K562 (cell line): Measurements from ENCODE around the gene C1orf56. TPM values are rescaled to one million over a fixed set of nuclear protein-coding genes. Genes with fewer than 3 reads are reported as not detected.

Experiments
- CC2D1A ChIP-seq: fragments of 450-650 bp; IDR thresholded peaks from 2 replicates; pipeline ENCODE4 v1.6.1; 2017; ENCODE audit warnings: mild to moderate bottlenecking
- HDAC6 ChIP-seq: IDR thresholded peaks from 2 replicates; pipeline ENCODE4 v1.6.1; 2012; ENCODE audit warnings: low read depth, mild to moderate bottlenecking, control low read depth, inconsistent platforms, low read length, moderate library complexity
- HES1 ChIP-seq: fragments of 450-650 bp; IDR thresholded peaks from 2 replicates; pipeline ENCODE4 v1.6.1; 2016; ENCODE audit warnings: low read depth, mild to moderate bottlenecking, moderate library complexity
- HNRNPH1 ChIP-seq: fragments of 200-400 bp; formaldehyde crosslinking; optimal IDR thresholded peaks from 2 replicates; pipeline ENCODE3; 2017; ENCODE audit warnings: low read depth, mild to moderate bottlenecking, low read length, moderate library complexity
- HNRNPUL1 ChIP-seq: fragments of 200-400 bp; formaldehyde crosslinking; IDR thresholded peaks from 2 replicates; pipeline ENCODE4 v1.6.1; 2017; ENCODE audit warnings: low read length
- KDM1A ChIP-seq, 2 experiments: fragments of 450-650 bp; IDR thresholded peaks; 2 replicates each; pipeline ENCODE4 v1.6.1; 2016; ENCODE audit warnings: mild to moderate bottlenecking in 2 of 2
- LEF1 ChIP-seq: fragments of 450-650 bp; IDR thresholded peaks from 2 replicates; pipeline ENCODE4 v1.6.1; 2016; ENCODE audit warnings: mild to moderate bottlenecking
- MAFG ChIP-seq: fragments of 450-650 bp; conservative IDR thresholded peaks from 2 replicates; pipeline ENCODE4 v1.6.1; 2016; ENCODE audit warnings: missing genetic modification characterization, missing compliant biosample characterization
- NCOA4 ChIP-seq: fragments of 450-650 bp; IDR thresholded peaks from 2 replicates; pipeline ENCODE4 v1.6.1; 2018; ENCODE audit warnings: mild to moderate bottlenecking; ENCODE audit not compliant: partially characterized antibody
- RBFOX2 ChIP-seq: fragments of 200-400 bp; formaldehyde crosslinking; IDR thresholded peaks from 2 replicates; pipeline ENCODE4 v1.6.1; 2017; ENCODE audit warnings: low read depth, mild to moderate bottlenecking, low read length, moderate library complexity
- SAP30 ChIP-seq: fragments of 200-600 bp; sonication (generic); IDR thresholded peaks from 2 replicates; pipeline ENCODE4 v1.6.1; 2012; ENCODE audit warnings: borderline replicate concordance, low read depth, mild to moderate bottlenecking, moderate library complexity, low read length, control low read depth, inconsistent platforms; ENCODE audit not compliant: insufficient read depth, poor library complexity, severe bottlenecking
- ZBED1 ChIP-seq: IDR thresholded peaks from 2 replicates; pipeline ENCODE4 v1.6.1; 2014
- ZC3H8 ChIP-seq: fragments of 450-650 bp; IDR thresholded peaks from 2 replicates; pipeline ENCODE4 v1.6.1; 2017
- ZNF121 ChIP-seq: sonication (generic); formaldehyde crosslinking; conservative IDR thresholded peaks from 2 replicates; pipeline ENCODE4 v1.8.0; 2022; ENCODE audit warnings: missing genetic modification reagents
- ZNF699 ChIP-seq: fragments of 250-450 bp; sonication (Bioruptor Pico); IDR thresholded peaks from 2 replicates; pipeline ENCODE4 v1.8.0; 2021; ENCODE audit warnings: mild to moderate bottlenecking, moderate library complexity; ENCODE audit not compliant: insufficient replicate concordance
- polyA plus RNA-seq, 8 experiments: library from polyadenylated mRNA; depleted of rRNA in 4 of 8; stranded (reverse) in 5 of 8; unstranded in 3 of 8; fragments of >200 nt; fragmentation: Nextera tagmentation in 2 of 8; fragmentation: Illumina TruSeq in 1 of 8; extraction: Ambion mirVana in 2 of 8; extraction: Trizol in 1 of 8; gene quantifications; 2 replicates each; pipeline versions ENCODE4 v1.2.1 to v1.2.3, GENCODE V29; 2011 to 2014; ENCODE audit warnings: inconsistent platforms in 1 of 8, missing spikeins in 1 of 8
- total RNA-seq, 7 experiments: library from RNA; depleted of rRNA in 6 of 7; stranded (reverse); fragments of >200 nt in 6 of 7; fragmentation: Illumina TruSeq in 2 of 7; extraction: Trizol in 2 of 7; gene quantifications; 2 replicates each; pipeline versions ENCODE4 v1.2.1 to v1.2.3, GENCODE V29; 2011 to 2021; ENCODE audit warnings: low replicate concordance in 1 of 7
- TF ChIP-seq, protein P1 (sequence below): fragments of 250-450 bp; sonication (Bioruptor Pico); IDR thresholded peaks from 2 replicates; pipeline ENCODE4 v1.8.0; 2022; ENCODE audit warnings: moderate library complexity, mild to moderate bottlenecking, inconsistent platforms
- TF ChIP-seq, protein P2 (sequence below), 2 experiments: fragments of 450-650 bp in 1 of 2; IDR thresholded peaks; 2 replicates each; pipeline ENCODE4 v1.6.1; 2011 to 2017; ENCODE audit warnings: low read depth in 2 of 2, antibody characterized with exemption in 1 of 2, borderline replicate concordance in 1 of 2, low read length in 1 of 2, mild to moderate bottlenecking in 1 of 2, mixed read lengths in 1 of 2; ENCODE audit not compliant: control insufficient read depth in 1 of 2
- TF ChIP-seq, protein P3 (sequence below), 2 experiments: fragments of 450-650 bp; IDR thresholded peaks; 2 replicates each; pipeline ENCODE4 v1.6.1; 2018; ENCODE audit warnings: mild to moderate bottlenecking in 2 of 2, low read depth in 1 of 2; ENCODE audit not compliant: partially characterized antibody in 2 of 2

Gene C1orf56
- total and polyA plus RNA-seq, 9 of the 15 experiments (the other 6 are each of a cell fraction or from before 2014, with no cell fraction given) = 0.18 to 15.7 (median 1.1) TPM

DNA sequence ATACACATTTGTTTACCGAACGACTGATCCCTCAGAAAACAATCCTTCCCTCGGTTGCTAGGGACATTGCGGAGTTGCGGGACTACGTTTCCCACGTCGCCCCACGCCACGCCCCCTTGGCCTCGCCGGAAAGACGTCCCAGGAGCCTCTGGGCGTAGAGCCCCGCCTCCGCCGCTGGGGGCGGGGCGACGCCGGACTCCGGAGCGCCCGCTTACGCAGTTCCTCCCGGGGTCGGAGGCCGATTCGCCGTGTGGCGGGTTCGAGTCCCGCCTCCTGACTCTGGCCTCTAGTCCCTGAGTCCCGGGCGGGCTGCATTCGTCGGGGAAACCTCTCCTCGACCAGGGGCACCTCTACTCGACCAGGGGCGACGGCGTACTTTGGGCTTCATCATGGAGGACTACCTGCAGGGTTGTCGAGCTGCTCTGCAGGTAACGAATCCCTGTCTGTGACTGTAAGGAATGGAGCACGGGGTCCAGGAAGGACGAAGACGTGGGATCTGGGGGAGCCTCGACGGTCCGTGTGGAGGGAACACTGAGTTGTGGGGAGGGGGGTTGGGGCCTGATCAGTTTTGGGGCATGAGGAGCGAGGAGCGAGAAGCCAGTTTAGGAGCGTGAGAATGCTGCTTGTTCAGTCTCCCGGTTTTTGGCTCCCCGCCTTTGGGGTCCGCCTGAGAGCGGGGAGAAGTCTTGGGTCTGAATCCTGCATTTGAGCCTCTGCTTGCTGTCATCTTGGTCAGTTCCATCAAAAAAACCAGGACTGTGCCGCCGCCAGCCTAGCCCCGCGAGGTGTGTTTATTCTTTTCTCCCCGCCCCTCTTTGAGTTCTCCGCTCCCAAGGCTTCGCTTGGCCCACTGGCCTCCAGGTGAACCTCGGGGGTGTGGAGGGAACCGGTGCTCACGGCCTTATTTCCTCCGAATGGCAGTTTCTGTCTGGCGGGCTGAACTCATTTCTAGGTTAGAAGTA lies 39.0 kb upstream of the C1orf56 start, which contains the start of gene PRUNE1 (continued):
- TF ChIP-seq, protein P1, sequence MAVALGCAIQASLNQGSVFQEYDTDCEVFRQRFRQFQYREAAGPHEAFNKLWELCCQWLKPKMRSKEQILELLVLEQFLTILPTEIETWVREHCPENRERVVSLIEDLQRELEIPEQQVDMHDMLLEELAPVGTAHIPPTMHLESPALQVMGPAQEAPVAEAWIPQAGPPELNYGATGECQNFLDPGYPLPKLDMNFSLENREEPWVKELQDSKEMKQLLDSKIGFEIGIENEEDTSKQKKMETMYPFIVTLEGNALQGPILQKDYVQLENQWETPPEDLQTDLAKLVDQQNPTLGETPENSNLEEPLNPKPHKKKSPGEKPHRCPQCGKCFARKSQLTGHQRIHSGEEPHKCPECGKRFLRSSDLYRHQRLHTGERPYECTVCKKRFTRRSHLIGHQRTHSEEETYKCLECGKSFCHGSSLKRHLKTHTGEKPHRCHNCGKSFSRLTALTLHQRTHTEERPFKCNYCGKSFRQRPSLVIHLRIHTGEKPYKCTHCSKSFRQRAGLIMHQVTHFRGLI (CRISPR knock-in tag) = no peak
- TF ChIP-seq, protein P2, sequence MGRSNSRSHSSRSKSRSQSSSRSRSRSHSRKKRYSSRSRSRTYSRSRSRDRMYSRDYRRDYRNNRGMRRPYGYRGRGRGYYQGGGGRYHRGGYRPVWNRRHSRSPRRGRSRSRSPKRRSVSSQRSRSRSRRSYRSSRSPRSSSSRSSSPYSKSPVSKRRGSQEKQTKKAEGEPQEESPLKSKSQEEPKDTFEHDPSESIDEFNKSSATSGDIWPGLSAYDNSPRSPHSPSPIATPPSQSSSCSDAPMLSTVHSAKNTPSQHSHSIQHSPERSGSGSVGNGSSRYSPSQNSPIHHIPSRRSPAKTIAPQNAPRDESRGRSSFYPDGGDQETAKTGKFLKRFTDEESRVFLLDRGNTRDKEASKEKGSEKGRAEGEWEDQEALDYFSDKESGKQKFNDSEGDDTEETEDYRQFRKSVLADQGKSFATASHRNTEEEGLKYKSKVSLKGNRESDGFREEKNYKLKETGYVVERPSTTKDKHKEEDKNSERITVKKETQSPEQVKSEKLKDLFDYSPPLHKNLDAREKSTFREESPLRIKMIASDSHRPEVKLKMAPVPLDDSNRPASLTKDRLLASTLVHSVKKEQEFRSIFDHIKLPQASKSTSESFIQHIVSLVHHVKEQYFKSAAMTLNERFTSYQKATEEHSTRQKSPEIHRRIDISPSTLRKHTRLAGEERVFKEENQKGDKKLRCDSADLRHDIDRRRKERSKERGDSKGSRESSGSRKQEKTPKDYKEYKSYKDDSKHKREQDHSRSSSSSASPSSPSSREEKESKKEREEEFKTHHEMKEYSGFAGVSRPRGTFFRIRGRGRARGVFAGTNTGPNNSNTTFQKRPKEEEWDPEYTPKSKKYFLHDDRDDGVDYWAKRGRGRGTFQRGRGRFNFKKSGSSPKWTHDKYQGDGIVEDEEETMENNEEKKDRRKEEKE (IDR thresholded peaks at IDR 0.05; ENCODE audit: borderline replicate concordance in 1 of 2, control insufficient read depth in 1 of 2, low read depth in 2 of 2, low read length in 1 of 2) = peak; percentile 23 to 60; a peak in 1 of 4 replicates
- TF ChIP-seq NCOA4 (no peak), ZBED1 (no peak), RBFOX2 (peak; percentile 82), CC2D1A (peak; percentile 30; the same call in 1 of the 2 replicates), SAP30 (peak; percentile 74), MAFG (tag) (no peak), HES1 (0 out of 2 replicates have a peak, but pooled peaks have one; percentile 17), KDM1A (IDR thresholded peaks at IDR 0.05) (no peak), HNRNPH1 (no peak), ZNF699 (CRISPR knock-in tag) (no peak), ZNF121 (CRISPR knock-in tag) (no peak), LEF1 (no peak), ZC3H8 (no peak), HNRNPUL1 (no peak), HDAC6 (no peak)
- TF ChIP-seq, protein P3, sequence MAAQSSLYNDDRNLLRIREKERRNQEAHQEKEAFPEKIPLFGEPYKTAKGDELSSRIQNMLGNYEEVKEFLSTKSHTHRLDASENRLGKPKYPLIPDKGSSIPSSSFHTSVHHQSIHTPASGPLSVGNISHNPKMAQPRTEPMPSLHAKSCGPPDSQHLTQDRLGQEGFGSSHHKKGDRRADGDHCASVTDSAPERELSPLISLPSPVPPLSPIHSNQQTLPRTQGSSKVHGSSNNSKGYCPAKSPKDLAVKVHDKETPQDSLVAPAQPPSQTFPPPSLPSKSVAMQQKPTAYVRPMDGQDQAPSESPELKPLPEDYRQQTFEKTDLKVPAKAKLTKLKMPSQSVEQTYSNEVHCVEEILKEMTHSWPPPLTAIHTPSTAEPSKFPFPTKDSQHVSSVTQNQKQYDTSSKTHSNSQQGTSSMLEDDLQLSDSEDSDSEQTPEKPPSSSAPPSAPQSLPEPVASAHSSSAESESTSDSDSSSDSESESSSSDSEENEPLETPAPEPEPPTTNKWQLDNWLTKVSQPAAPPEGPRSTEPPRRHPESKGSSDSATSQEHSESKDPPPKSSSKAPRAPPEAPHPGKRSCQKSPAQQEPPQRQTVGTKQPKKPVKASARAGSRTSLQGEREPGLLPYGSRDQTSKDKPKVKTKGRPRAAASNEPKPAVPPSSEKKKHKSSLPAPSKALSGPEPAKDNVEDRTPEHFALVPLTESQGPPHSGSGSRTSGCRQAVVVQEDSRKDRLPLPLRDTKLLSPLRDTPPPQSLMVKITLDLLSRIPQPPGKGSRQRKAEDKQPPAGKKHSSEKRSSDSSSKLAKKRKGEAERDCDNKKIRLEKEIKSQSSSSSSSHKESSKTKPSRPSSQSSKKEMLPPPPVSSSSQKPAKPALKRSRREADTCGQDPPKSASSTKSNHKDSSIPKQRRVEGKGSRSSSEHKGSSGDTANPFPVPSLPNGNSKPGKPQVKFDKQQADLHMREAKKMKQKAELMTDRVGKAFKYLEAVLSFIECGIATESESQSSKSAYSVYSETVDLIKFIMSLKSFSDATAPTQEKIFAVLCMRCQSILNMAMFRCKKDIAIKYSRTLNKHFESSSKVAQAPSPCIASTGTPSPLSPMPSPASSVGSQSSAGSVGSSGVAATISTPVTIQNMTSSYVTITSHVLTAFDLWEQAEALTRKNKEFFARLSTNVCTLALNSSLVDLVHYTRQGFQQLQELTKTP (IDR thresholded peaks at IDR 0.05; ENCODE audit: low read depth in 1 of 2, partially characterized antibody in 2 of 2) = peak; percentile 28 to 93
